Sigmoid colon (tissue), 7 donors: ENCODE results near the gene P3H3. TPM values are rescaled to one million over a fixed set of nuclear protein-coding genes. Genes with fewer than 3 reads are reported as not detected.
"Not testable (repeated sequence)": the region's sequence is repeated elsewhere in the genome, so short reads cannot be mapped to it uniquely, and the experiment has no call there.

Source experiments
- DNase-seq: peaks from one replicate; pipeline ENCODE4 v3.0.0-alpha.2; 2019
- H3K27ac ChIP-seq, 4 donors: fragments of 200-600 bp; sonication (generic); one replicate each; pipeline ENCODE4 v1.5.1; 2016 to 2019; ENCODE audit warnings: mild to moderate bottlenecking in 1 of 4
- H3K27me3 ChIP-seq, 3 donors: fragments of 200-600 bp; sonication (generic); one replicate each; pipeline ENCODE4 v1.5.1; 2019; ENCODE audit warnings: mild to moderate bottlenecking in 1 of 3
- H3K36me3 ChIP-seq, 4 donors: fragments of 200-600 bp; sonication (generic); one replicate each; pipeline ENCODE4 v1.5.1; 2016 to 2019
- H3K4me1 ChIP-seq, 4 donors: fragments of 200-600 bp; sonication (generic); one replicate each; pipeline ENCODE4 v1.5.1; 2017 to 2019
- H3K4me3 ChIP-seq, 4 donors: fragments of 200-600 bp; sonication (generic); one replicate each; pipeline ENCODE4 v1.5.1; 2017 to 2019; ENCODE audit warnings: mild to moderate bottlenecking in 2 of 4, moderate library complexity in 1 of 4
- H3K9me3 ChIP-seq, 4 donors: fragments of 200-600 bp in 3 of 4; sonication (generic) in 3 of 4; one replicate each; pipeline versions ENCODE4 v1.5.1 to v1.6.1; 2013 to 2019
- EP300 ChIP-seq, 4 donors: sonication (generic); formaldehyde crosslinking; IDR thresholded peaks; one replicate each; pipeline ENCODE4 v1.6.1; 2017; ENCODE audit warnings: antibody characterized with exemption in 4 of 4
- POLR2A ChIP-seq, 2 donors: fragments of 450-650 bp; IDR thresholded peaks; one replicate each; pipeline ENCODE4 v1.6.1; 2016; ENCODE audit warnings: antibody characterized with exemption in 2 of 2, mild to moderate bottlenecking in 2 of 2, moderate library complexity in 2 of 2
- POLR2AphosphoS5 ChIP-seq, 4 donors: sonication (generic); formaldehyde crosslinking; IDR thresholded peaks; one replicate each; pipeline ENCODE4 v1.6.1; 2017; ENCODE audit warnings: antibody characterized with exemption in 4 of 4
- WGBS, 2 donors: extraction: QIAGEN DNeasy Blood & Tissue Kit; methylation state at CpG; one replicate each; pipeline ENCODE4 v1.1.7; 2013; 5-methylcytosine and 5-hydroxymethylcytosine counted together
- intact Hi-C: fragments of 100-400 bp; cut with DNase I; formaldehyde crosslinking; loops from one replicate; pipeline ENCODE4 v1.15.1; 2023
- polyA plus RNA-seq, 3 donors: library from polyadenylated mRNA; stranded (reverse); fragments of 200-250 nt; gene quantifications; one replicate each; pipeline ENCODE4 v1.2.3, GENCODE V29; 2013
- total RNA-seq, 4 donors: library from RNA; depleted of rRNA; stranded (reverse); fragments of >200 nt; gene quantifications; one replicate each; pipeline ENCODE4 v1.1.0, GENCODE V29; 2016
- TF ChIP-seq, protein P1 (sequence below), 4 experiments: fragments of 450-650 bp in 3 of 4; fragments of 200-600 bp in 1 of 4; IDR thresholded peaks; one replicate each; pipeline ENCODE4 v1.5.1; 2016 to 2019; ENCODE audit warnings: antibody characterized with exemption in 4 of 4, mild to moderate bottlenecking in 3 of 4, moderate library complexity in 2 of 4
- donor health status: healthy with polysubstance abuse.
- donor health status: Bipolar disorder and iron deficiency.
- donor health status: healthy.

The P3H3 gene
- total and polyA plus RNA-seq, 7 donors: 0.60 to 69.8 (median 16.4) TPM

DNA sequence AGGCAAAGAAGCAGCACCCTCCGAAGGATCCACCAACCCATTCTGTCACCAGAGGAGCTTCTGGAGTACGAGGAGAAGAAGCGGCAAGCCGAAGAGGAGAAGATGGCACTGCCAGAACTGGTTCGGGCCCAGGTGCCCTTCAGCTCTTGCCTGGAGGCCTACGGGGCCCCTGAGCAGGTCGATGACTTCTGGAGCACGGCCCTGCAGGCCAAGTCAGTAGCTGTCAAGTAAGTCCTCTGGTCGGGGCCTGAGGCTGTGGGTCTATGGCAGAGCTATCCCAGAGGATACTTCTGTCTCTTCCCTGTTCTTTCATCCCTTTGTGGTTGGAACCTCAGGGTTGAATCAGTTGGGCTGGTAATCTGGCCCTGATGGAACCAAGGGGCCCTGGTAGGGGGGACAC is 33.2 kb downstream of the P3H3 start:
- intact Hi-C loops: loop anchor here (10.0 kb wide), 1 partner anchor 253 kb away; no protein-coding TSS in a partner anchor
- H3K27ac ChIP-seq: no peak overlapping the region
- no peaks in the 10 kb centered on the region for H3K9me3 ChIP-seq
- H3K4me1 ChIP-seq: peaks cover 0 to 1% (median 0%) of the 10 kb centered on the region in 4 donors
- no peak overlapping the region for H3K4me3 ChIP-seq
- no peak for DNase-seq
- H3K36me3 ChIP-seq: peaks cover 41 to 99% (median 77%) of the 10 kb centered on the region in 4 donors
- no peak for TF ChIP-seq POLR2AphosphoS5 (IDR thresholded peaks at IDR 0.05)
- no peak for TF ChIP-seq POLR2A (IDR thresholded peaks at IDR 0.05)
- TF ChIP-seq EP300 (IDR thresholded peaks at IDR 0.05): no peak
- TF ChIP-seq, protein P1, sequence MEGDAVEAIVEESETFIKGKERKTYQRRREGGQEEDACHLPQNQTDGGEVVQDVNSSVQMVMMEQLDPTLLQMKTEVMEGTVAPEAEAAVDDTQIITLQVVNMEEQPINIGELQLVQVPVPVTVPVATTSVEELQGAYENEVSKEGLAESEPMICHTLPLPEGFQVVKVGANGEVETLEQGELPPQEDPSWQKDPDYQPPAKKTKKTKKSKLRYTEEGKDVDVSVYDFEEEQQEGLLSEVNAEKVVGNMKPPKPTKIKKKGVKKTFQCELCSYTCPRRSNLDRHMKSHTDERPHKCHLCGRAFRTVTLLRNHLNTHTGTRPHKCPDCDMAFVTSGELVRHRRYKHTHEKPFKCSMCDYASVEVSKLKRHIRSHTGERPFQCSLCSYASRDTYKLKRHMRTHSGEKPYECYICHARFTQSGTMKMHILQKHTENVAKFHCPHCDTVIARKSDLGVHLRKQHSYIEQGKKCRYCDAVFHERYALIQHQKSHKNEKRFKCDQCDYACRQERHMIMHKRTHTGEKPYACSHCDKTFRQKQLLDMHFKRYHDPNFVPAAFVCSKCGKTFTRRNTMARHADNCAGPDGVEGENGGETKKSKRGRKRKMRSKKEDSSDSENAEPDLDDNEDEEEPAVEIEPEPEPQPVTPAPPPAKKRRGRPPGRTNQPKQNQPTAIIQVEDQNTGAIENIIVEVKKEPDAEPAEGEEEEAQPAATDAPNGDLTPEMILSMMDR (IDR thresholded peaks at IDR 0.05): no peak
- 96% methylated on average over 9 of the region's 9 CpGs for WGBS, 2 donors
- H3K27me3 ChIP-seq: no peaks in the 10 kb centered on the region

DNA sequence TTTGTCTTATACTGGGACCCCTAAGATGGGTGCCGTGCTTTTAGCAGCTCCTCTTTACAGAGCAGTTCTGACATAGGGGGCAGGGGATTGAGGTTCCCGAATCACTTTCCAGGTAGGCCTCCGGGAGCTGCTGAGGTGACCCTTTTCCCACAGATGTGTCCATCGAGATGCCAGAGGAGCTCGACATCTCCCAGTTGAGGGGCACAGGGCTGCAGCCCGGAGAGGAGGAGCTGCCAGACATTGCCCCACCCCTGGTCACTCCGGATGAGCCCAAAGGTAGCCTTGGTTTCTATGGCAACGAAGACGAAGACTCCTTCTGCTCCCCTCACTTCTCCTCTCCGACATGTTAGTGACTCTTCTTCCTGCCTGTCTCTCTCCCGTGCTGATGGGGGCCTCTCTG is 34.8 kb downstream of the P3H3 start:
- 93 to 94% methylated on average over 11 of the region's 11 CpGs for WGBS, 2 donors
- no peaks in the 10 kb centered on the region for H3K27me3 ChIP-seq
- DNase-seq: no peak
- TF ChIP-seq POLR2AphosphoS5 (IDR thresholded peaks at IDR 0.05) (no peak), POLR2A (IDR thresholded peaks at IDR 0.05) (no peak), EP300 (IDR thresholded peaks at IDR 0.05) (no peak)
- TF ChIP-seq, protein P1 (IDR thresholded peaks at IDR 0.05): no peak
- intact Hi-C loops: loop anchor here (10.0 kb wide), 1 partner anchor 252 kb away; no protein-coding TSS in a partner anchor
- no peak overlapping the region for H3K27ac ChIP-seq
- H3K36me3 ChIP-seq: peaks cover 26 to 82% (median 61%) of the 10 kb centered on the region in 4 donors
- no peak overlapping the region for H3K4me3 ChIP-seq
- H3K4me1 ChIP-seq: peaks cover 0 to 10% (median 6%) of the 10 kb centered on the region in 4 donors
- no peaks in the 10 kb centered on the region for H3K9me3 ChIP-seq

DNA sequence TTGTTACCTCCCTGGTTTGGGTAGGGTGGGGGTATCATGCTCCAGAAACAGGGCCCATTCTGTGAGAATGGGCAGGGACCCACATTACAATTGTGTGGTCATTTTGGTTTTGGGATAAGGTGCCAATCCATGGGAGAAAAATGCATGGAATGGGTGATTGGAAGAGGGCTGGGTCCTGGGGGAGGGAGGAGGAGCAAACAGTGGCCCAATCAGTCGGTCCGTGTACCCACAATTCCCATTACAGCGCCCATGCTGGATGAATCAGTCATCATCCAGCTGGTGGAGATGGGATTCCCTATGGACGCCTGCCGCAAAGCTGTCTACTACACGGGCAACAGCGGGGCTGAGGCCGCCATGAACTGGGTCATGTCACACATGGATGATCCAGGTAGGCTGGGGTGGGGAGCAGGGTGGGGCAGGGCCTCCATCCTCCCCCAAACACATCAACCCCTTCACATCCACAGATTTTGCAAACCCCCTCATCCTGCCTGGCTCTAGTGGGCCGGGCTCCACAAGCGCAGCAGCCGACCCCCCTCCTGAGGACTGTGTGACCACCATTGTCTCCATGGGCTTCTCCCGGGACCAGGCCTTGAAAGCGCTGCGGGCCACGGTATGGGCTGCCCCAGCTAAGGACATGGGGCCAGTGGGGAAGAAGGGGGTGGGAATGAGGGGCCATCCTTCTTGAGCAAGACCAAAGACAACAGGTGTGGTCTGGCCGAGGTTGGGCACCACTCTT is 35.5 kb downstream of the P3H3 start:
- no peak for DNase-seq
- 98% methylated on average over 16 of the region's 16 CpGs for WGBS, 2 donors
- Histone ChIP-seq H3K27me3 (no peaks in the 10 kb centered on the region), H3K4me1 (peaks cover 0 to 17% (median 12%) of the 10 kb centered on the region in 4 donors), H3K4me3 (no peak overlapping the region), H3K9me3 (no peaks in the 10 kb centered on the region), H3K36me3 (peaks cover 19 to 75% (median 55%) of the 10 kb centered on the region in 4 donors), H3K27ac (no peak overlapping the region)
- intact Hi-C loops: loop anchor here (10.0 kb wide), 1 partner anchor 251 kb away; no protein-coding TSS in a partner anchor
- TF ChIP-seq EP300 (IDR thresholded peaks at IDR 0.05) (no peak), POLR2A (IDR thresholded peaks at IDR 0.05) (no peak)
- TF ChIP-seq, protein P1 (IDR thresholded peaks at IDR 0.05): no peak

DNA sequence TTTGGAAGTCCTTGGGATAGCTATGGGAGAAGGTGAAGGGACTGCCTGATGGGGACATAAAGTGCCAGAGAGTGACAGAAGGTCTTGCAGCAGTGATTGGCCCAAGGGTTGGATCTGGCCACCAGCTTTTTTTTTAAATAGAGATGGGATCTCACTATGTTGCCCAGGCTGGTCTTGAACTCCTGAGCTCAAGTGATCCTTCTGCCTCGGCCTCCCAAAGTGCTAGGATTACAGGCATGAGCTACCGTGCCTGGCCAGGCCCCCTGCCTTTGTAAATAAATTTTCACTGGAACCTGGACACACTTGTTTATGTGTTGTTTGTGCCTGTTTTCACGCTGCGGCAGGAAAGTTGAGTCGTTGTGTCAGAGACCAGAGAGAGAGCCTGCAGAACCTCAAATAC is 37.1 kb downstream of the P3H3 start:
- 95% methylated on average over 5 of the region's 5 CpGs for WGBS, 2 donors
- DNase-seq, H3K9me3 ChIP-seq, H3K4me3 ChIP-seq, H3K27me3 ChIP-seq, H3K27ac ChIP-seq: not testable (repeated sequence)
- intact Hi-C loops: loop anchor here (10.0 kb wide), 1 partner anchor 249 kb away; no protein-coding TSS in a partner anchor
- Histone ChIP-seq H3K36me3 (peaks cover 24 to 74% (median 49%) of the 10 kb centered on the region in 4 donors), H3K4me1 (peaks cover 0 to 29% (median 26%) of the 10 kb centered on the region in 4 donors)

DNA sequence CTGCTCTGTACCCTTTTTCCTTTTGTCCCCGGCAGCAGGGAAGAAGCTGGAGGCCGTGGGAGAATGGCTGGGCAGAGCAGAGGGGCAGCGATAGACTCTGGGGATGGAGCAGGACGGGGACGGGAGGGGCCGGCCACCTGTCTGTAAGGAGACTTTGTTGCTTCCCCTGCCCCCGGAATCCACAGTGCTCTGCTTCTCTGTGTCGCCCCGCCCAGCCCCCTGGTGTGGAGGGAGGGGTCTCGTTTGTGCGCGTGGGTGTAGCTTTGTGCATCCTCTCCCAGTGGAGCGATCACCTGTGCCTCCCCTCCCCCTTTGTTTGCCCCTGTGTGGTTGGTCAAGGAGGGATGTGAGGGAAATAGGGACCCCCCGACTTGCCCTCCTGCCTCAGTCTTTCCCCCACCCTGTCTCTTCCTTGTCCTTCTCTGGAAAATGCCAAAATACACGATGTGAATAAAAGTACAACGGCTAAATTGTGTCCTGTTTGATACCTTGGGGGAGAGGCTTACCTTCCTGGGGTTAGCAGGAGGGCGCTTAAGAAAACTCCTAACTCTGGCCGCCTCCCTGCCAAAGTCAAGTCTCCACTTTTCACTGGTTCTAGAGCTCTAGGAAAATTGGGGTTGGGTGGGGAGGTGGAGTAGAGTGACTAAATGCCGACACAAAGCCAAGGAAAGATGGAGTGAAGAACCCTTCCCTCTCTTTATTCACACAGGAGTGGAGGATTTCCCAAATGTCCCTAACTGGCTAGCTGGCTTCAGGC is 38.1 kb downstream of the P3H3 start:
- intact Hi-C loops: loop anchor here (10.0 kb wide), 1 partner anchor 248 kb away; no protein-coding TSS in a partner anchor
- WGBS, 2 donors: 79 to 85% methylated on average over 19 of the region's 19 CpGs

More for the DNA sequence above, 38.1 kb downstream of the P3H3 start:
- Histone ChIP-seq H3K4me1 (peaks cover 0 to 35% (median 33%) of the 10 kb centered on the region in 4 donors), H3K27me3 (no peaks in the 10 kb centered on the region), H3K36me3 (peaks cover 14 to 74% (median 49%) of the 10 kb centered on the region in 4 donors), H3K4me3 (peak overlapping the region in 3 of 4 donors; percentile 94 to 100 (median 99)), H3K9me3 (no peaks in the 10 kb centered on the region), H3K27ac (peak overlapping the region; percentile 95 to 100 (median 98))
- no peak for DNase-seq
- TF ChIP-seq EP300 (IDR thresholded peaks at IDR 0.05): no peak
- TF ChIP-seq, protein P1 (IDR thresholded peaks at IDR 0.05): no peak
- no peak for TF ChIP-seq POLR2A (IDR thresholded peaks at IDR 0.05)
- TF ChIP-seq POLR2AphosphoS5 (IDR thresholded peaks at IDR 0.05): no peak
